IPS-20b (cell line): ENCODE data around the gene OLIG2.

ENCODE experiments used
- H3K27ac ChIP-seq: one replicate; pipeline ENCODE4 v1.5.1; 2013; ENCODE audit warnings: low read length
- H3K27me3 ChIP-seq: 2 replicates; pipeline ENCODE4 v1.6.1; 2013; ENCODE audit warnings: mild to moderate bottlenecking, low read length, inconsistent platforms; ENCODE audit not compliant: insufficient read depth
- H3K36me3 ChIP-seq: 2 replicates; pipeline ENCODE4 v1.6.1; 2013; ENCODE audit warnings: low read depth, mild to moderate bottlenecking, inconsistent platforms, low read length, moderate library complexity; ENCODE audit not compliant: insufficient read depth
- H3K4me1 ChIP-seq: 2 replicates; pipeline ENCODE4 v1.6.1; 2013; ENCODE audit warnings: mild to moderate bottlenecking, control low read depth, inconsistent platforms, low read length, moderate library complexity; ENCODE audit not compliant: insufficient read depth
- H3K4me3 ChIP-seq: 2 replicates; pipeline ENCODE4 v1.5.1; 2013; ENCODE audit warnings: mild to moderate bottlenecking, low read length, inconsistent platforms
- H3K9ac ChIP-seq: 2 replicates; pipeline ENCODE4 v1.6.1; 2013; ENCODE audit warnings: low read depth, mild to moderate bottlenecking, inconsistent platforms, low read length, moderate library complexity
- H3K9me3 ChIP-seq: 2 replicates; pipeline ENCODE4 v1.6.1; 2013; ENCODE audit warnings: mild to moderate bottlenecking, low read depth, low read length, inconsistent platforms; ENCODE audit not compliant: insufficient read depth

Gene OLIG2

GRCh38 chr21:33025489-33026442 is at the start of gene OLIG2:
TSS of gene OLIG2 (plus strand) at chr21:33025935. CDS start at chr21:33026863, 928 bp downstream.
- Histone ChIP-seq H3K4me1 (peaks cover 8% of the 10 kb centered on the region; the same call in 1 of the 2 replicates), H3K27me3 (peaks cover 100% of the 10 kb centered on the region), H3K27ac (no peak within 1 kb of the TSS), H3K9me3 (peaks cover 4% of the 10 kb centered on the region; the same call in 1 of the 2 replicates), H3K4me3 (peak within 1 kb of the TSS; percentile 65), H3K9ac (peak within 1 kb of the TSS; percentile 17; the same call in 1 of the 2 replicates), H3K36me3 (no peaks in the 10 kb centered on the region)

DNA sequence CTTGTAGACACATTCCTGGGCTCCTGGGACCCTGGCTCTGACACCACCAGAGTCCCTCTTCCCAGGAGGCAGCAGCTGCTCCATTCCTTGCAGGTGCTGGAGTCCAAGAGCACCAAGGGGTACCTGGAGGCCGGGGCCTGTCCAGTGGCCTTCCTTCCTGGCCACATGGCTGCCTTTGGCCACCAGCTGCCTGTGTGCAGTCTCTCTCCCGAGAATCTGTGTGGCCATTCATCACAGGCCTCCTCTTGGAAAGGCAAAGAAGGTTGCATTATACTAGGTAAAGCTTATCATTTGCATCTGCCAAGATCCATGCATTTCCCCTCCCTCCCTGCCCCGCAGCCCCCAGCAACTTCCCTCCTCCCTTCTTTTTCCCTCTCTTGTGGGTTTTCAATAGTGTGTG is 48.9 kb upstream of the OLIG2 start:
- Histone ChIP-seq H3K36me3 (no peaks in the 10 kb centered on the region), H3K4me1 (peaks cover 8% of the 10 kb centered on the region; the same call in 1 of the 2 replicates), H3K9ac (no peak overlapping the region), H3K27ac (no peak overlapping the region), H3K4me3 (no peak overlapping the region), H3K27me3 (no peaks in the 10 kb centered on the region), H3K9me3 (no peaks in the 10 kb centered on the region)

DNA sequence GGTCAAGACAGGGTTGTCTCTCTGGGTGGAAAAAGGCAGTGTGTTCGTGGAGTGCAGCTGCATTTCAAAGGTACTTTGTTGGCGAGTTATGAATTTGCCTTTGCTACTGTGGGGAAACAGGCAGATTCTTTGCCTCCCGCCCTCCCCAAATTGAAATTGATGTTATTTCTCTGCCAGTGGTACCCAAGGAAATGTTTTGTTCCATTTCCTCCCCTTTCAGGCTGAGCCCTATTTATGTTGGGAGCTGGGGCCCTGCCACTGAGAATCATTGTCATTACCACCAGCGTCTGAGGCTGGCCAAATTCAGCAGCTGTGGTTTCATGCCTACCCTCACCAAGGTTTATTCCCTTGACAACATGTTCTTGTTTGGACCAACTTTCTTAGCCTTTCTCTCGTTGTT is 48.5 kb upstream of the OLIG2 start:
- H3K4me3 ChIP-seq = no peak overlapping the region
- peaks cover 8% of the 10 kb centered on the region; the same call in 1 of the 2 replicates for H3K4me1 ChIP-seq
- no peak overlapping the region for H3K9ac ChIP-seq
- H3K9me3 ChIP-seq = no peaks in the 10 kb centered on the region
- H3K27me3 ChIP-seq = no peaks in the 10 kb centered on the region
- no peak overlapping the region for H3K27ac ChIP-seq
- no peaks in the 10 kb centered on the region for H3K36me3 ChIP-seq

GRCh38 chr21:32978331-32979270 is 47.1 kb upstream of the OLIG2 start:
- Histone ChIP-seq H3K4me1 (peaks cover 8% of the 10 kb centered on the region; the same call in 1 of the 2 replicates), H3K36me3 (no peaks in the 10 kb centered on the region), H3K27ac (no peak overlapping the region), H3K4me3 (no peak overlapping the region), H3K9me3 (no peaks in the 10 kb centered on the region), H3K9ac (no peak overlapping the region), H3K27me3 (no peaks in the 10 kb centered on the region)

GRCh38 chr21:32979598-32980268 is 46.0 kb upstream of the OLIG2 start:
- Histone ChIP-seq H3K36me3 (no peaks in the 10 kb centered on the region), H3K4me3 (no peak overlapping the region), H3K9me3 (no peaks in the 10 kb centered on the region), H3K4me1 (peaks cover 8% of the 10 kb centered on the region; the same call in 1 of the 2 replicates), H3K27me3 (no peaks in the 10 kb centered on the region), H3K27ac (no peak overlapping the region), H3K9ac (no peak overlapping the region)

- Histone ChIP-seq H3K9me3 (no peaks in the 10 kb centered on the region), H3K4me3 (no peak overlapping the region), H3K27ac (no peak overlapping the region), H3K9ac (no peak overlapping the region), H3K4me1 (peaks cover 8% of the 10 kb centered on the region; the same call in 1 of the 2 replicates), H3K36me3 (no peaks in the 10 kb centered on the region), H3K27me3 (no peaks in the 10 kb centered on the region)
Observed at GRCh38 chr21:32981096-32981495, 44.6 kb upstream of the OLIG2 start.

GRCh38 chr21:32990666-32991065 is 35.1 kb upstream of the OLIG2 start:
- no peak overlapping the region for H3K27ac ChIP-seq
- H3K4me3 ChIP-seq = no peak overlapping the region
- H3K36me3 ChIP-seq = no peaks in the 10 kb centered on the region
- H3K9me3 ChIP-seq = no peaks in the 10 kb centered on the region
- H3K9ac ChIP-seq = no peak overlapping the region
- H3K27me3 ChIP-seq = no peaks in the 10 kb centered on the region
- H3K4me1 ChIP-seq = no peaks in the 10 kb centered on the region

DNA sequence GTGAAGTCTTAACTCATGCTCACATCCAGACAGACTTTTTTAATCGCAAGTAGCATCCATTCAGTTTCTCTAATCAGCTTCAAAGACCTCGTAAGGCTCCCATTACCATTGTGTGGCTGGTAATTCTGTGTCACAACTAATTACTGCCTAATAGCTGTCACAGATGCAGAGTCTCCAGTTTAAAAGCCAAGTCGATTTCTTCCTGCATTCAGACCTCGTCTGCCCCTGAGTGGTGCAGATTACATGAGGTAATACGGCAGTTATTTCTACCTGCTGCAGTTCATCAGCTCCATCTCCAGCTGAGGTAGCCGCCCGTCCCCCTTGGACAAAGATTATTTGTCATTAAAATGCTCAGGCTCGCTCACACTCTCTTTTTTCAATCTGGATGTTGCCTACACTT is 34.4 kb upstream of the OLIG2 start:
- Histone ChIP-seq H3K27ac (no peak overlapping the region), H3K36me3 (no peaks in the 10 kb centered on the region), H3K9me3 (no peaks in the 10 kb centered on the region), H3K27me3 (no peaks in the 10 kb centered on the region), H3K4me1 (no peaks in the 10 kb centered on the region), H3K9ac (no peak overlapping the region), H3K4me3 (no peak overlapping the region)

GRCh38 chr21:32993894-32994293 is 31.8 kb upstream of the OLIG2 start:
- Histone ChIP-seq H3K27me3 (no peaks in the 10 kb centered on the region), H3K4me1 (no peaks in the 10 kb centered on the region), H3K4me3 (no peak overlapping the region), H3K27ac (no peak overlapping the region), H3K36me3 (no peaks in the 10 kb centered on the region), H3K9me3 (no peaks in the 10 kb centered on the region), H3K9ac (no peak overlapping the region)

- H3K9ac ChIP-seq = no peak overlapping the region
- H3K4me3 ChIP-seq = no peak overlapping the region
- no peaks in the 10 kb centered on the region for H3K4me1 ChIP-seq
- no peak overlapping the region for H3K27ac ChIP-seq
- no peaks in the 10 kb centered on the region for H3K36me3 ChIP-seq
- no peaks in the 10 kb centered on the region for H3K27me3 ChIP-seq
- H3K9me3 ChIP-seq = no peaks in the 10 kb centered on the region
Observed at GRCh38 chr21:32994305-32994704, 31.4 kb upstream of the OLIG2 start.

DNA sequence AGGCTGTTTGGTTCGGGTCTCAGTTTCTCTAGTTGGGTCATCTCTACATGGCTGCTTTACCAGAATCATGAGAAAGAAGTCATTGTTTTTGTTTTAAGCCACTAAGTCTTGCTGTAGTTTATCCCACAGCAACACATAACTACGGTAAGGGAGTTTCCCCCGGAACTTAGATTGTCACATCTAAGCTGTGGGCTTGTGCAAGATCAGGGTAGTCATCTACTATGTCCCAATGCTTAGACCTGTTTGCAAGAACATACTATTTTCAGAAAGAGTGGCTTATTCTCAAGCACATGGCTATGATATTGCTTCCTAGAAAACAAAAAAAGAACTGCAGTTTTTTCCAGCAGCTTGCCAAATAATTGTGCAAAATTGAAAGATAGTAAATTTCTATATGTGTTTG is 18.0 kb upstream of the OLIG2 start:
- no peak overlapping the region for H3K4me3 ChIP-seq

More for the DNA sequence above, 18.0 kb upstream of the OLIG2 start:
- no peaks in the 10 kb centered on the region; the same call in 1 of the 2 replicates for H3K4me1 ChIP-seq
- H3K27ac ChIP-seq = no peak overlapping the region
- peaks cover 4% of the 10 kb centered on the region; the same call in 1 of the 2 replicates for H3K27me3 ChIP-seq
- H3K36me3 ChIP-seq = no peaks in the 10 kb centered on the region
- no peak overlapping the region for H3K9ac ChIP-seq
- no peaks in the 10 kb centered on the region for H3K9me3 ChIP-seq
